GM19397 (cell line): Measurements from ENCODE around the gene BNC2.

Experiments used
- ATAC-seq: cut with Tn5 transposase; IDR thresholded peaks from one replicate; pipeline ENCODE4 v1.9.1; 2021; ENCODE audit warnings: mild to moderate bottlenecking, moderate library complexity; ENCODE audit not compliant: unreplicated experiment

The BNC2 gene

DNA sequence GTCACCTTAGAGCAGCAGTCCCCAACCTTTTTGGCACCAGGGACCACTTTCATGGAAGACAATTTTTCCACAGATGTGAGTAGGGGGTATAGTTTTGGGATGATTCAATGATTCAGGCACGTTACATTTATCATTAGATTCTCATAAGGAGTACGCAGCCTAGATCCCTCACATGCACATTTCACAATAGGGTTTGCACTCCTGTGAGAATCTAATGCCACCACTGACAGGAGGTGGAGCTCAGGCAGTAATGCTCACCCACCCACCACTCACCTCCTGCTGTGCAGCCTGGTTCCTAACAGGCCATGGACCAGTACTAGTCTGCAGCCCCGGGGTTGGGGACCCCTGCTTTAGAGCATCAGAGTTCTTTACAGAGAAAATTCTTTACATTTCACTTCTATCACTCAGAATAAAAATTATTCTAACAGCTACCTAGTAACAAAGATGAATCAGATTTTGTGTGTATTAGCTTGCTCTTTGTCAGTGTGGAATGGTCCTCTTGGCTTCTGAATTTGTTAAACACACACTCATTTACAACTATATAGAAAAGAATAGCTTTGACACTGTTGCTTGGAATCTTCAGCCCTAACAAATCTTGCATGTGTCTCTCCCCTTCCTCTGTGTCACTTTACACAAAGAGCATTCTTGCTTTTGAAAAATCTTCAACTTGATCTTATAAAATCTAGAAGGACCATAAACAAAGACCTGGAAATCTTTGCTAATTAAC, 438.6 kb downstream of the BNC2 start:
- no peak for ATAC-seq

DNA sequence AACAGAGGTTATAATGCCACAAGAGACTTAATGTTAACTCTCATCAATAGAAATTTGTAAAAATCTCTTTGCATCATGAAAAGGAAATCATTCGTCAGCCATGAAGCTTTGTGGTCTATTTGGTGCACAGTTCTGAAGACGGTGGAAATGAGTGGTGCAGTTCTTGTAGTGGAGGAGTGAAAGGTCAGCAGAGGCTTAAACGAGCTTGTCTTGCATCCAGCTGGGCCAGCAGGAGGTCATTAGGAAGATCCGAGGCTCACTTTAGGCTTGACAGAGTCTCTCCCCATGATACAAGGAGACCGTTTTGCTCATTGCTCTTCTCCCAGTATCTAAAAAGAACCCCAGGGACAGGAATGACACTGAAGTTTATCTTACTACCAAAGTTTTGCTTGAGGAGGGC, 440.8 kb downstream of the BNC2 start:
- ATAC-seq = no peak

DNA sequence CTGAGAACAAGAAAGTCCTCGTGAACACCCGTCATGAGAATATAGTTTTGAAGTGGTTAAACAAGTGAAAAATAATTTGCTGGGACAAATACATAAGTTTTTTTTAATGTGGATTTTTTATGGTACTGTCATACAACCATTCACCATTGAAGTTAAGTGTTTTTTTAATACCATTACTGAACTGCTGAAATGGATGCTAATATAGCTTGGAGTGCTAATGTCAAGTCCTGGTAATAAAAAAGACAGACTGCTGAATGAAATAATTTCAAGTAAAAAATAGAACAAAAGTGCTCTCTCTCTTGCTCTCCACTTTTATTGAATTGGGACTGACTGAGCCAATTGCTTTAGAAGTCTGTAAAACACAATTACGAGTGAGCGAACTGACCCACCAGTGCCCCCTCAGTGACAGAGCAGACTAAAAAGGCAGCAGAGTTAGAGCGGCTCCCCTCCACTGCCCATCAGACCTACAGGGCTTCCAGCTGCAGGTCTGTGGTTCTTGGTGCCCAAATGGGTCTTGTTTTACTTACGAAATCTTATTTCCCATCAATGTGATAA, 442.5 kb downstream of the BNC2 start:
- no peak for ATAC-seq

DNA sequence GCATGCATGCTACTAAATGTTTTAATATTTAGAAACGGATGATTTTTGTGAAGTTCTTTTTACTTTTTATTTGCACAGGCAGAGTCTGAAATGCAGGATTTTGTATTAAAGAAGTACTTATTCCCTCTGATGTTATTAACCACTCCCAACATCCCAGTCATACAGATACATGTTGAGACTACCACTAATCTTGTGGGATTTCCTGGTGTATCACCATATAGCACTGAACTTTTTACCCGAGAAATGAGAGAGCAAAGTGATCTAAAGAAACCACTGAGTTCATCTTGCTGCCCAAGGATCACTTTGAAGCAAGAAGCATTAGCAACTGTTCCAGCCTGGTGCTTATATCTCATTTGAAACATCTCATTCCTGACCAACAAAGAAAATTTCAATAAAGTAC, 443.8 kb downstream of the BNC2 start:
- no peak for ATAC-seq

DNA sequence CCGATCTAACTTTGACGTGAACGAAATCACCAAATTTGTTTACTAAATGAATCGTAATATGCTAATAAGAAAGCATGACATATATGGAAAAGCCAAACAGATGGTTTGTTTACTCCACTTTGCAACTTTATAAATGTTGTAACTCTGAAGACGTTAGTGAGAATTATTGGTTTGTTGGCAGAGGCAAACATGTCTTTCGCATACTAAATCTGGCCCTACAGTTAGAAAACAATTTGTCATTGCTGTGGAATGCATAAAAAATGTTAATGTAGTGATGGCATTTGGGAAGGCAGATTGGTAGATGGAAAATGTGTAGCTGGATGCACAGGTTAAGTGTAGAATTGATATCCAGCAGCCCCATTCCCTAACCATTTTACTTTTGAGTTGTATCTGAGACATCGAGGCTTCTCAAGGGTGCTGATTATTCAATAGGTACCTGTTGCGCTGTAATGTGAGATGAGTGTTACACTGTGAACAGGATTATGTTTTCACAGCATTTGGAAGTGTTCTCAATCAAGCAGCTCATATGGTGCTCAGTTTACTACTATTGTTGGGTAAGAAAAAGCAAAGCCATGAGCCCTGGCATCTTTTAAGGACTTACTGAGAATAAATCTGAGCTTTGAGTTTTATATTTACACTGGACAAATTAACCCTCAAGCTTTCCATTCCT, 444.8 kb downstream of the BNC2 start:
- ATAC-seq = no peak

DNA sequence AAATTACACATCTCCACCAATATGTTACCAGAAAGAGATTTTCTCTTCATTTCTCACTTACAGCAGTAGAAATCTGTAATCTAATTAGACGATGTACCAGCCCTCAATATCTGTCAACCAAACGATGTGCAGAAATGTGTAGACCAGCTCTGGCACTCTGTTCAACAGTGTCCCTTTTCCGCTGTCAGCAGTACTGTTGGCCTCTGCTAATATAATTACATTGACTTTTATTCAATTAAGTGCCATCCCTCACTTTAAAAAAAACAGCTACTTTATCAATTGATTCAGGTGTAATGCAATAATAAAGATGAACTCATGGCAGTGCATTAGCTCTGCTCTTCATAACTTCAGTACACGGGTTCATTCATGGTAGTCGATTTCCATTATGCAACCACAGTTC, 448.4 kb downstream of the BNC2 start:
- ATAC-seq = no peak

DNA sequence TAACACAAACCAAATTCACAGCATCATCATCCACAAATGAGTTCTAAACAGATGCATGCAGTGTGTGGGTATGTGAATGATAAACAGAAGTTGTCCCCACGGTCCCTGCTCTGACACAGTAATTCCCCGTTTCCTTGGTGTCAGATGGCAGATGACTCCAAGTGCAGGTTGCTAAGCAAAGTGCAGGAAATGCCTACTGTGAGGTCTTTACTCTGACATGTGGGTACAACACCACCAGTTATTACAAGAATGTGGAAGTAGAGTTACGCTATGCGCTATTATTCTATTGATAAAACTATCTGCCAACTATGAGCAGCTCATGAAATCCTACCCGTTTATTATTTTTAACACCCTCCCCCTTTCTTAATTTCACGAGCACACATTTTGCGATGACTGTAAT, 448.9 kb downstream of the BNC2 start:
- ATAC-seq = no peak

DNA sequence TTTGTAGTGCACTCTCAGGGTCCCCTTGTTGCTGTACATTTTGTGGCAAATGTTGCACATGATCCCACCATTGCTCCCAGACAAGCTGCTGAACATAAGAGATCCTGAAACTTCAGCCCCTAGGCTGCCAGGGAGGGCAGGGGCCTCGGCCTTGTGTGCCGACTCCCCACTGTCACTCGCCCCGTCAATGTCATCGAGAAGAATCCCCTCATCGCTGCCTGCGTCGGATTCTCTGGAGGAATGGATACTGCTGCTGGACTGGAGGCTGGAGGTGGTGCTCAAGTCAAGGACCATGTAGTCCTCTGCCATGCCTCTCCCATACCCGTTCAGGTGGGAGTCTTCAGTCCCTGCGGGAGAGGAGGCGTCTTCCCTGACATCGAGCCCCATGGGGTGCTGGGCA, 451.3 kb downstream of the BNC2 start:
- ATAC-seq = no peak

DNA sequence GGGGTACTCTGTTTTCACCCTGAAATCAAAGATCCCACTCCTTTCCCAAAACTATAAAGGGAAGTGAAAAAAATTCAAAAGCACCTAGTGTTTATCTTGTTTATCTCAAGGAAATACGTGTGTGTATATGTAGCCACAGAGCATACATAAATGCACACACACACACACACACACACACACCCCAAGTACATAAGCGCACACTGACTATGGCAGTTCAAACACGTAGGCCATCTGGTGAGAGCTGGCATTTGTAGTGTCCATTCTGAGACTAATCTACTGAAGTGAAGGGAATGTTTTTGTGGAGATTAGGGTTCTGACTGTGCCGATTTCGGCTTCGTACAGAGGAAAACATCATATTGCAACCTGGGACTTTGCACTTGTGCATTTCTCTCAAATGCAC, 451.7 kb downstream of the BNC2 start:
- ATAC-seq = no peak

DNA sequence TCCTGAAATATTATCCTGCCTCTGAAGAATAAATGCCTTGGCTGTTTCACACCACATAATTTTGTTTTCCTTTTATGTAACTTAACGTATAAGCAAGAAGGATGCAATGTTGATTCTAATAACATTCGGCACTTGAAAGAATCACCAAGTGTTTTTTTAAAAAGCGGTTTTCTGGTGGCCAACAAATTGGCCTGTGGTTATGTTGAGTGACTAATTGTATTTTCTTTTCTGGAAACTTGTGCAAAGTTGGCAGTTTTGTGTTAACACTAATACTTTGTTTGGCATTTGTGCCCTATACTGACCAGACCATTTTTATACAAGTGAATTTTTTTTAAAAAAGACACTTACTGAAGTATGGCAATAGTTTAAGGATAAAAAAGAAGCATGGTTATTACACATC, 452.7 kb downstream of the BNC2 start:
- ATAC-seq = no peak

DNA sequence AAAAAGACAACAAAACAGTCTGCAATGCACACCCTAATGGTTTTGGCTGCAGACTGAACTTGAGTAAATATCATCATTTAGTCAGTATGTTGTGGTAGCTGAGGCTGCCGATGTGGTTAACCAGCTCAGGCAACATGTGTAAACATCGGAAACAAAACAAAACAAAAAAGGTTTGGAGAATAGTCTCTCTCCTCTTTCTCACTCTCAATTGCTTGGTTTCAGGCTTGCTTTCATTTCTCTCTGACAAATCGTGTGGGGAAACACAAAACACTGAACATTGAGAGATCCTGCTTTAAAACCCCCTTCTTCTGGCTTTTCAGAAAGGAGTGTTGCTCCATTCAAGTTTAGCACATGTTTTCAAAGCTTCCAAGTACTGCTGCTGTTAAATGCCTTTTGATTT, 453.3 kb downstream of the BNC2 start:
- no peak for ATAC-seq

DNA sequence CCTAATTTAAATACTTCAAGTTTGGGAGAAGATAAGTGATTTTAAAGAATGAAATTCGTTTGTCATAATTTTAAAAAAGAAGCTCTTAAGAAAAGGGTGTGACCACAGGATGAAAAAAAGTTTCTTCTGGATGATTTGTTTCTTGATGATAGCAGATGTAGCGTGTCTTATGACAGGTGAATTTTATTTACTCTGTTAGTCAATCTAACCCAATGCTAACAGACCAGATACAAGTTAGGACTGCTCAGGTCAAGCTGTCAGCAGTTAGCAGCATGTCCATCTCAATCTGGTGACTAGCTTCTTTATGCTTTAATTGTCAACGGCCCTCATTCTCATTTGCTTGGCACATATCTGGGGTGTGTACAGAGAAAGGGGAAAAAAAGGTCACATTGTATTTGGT, 456.0 kb downstream of the BNC2 start:
- no peak for ATAC-seq

DNA sequence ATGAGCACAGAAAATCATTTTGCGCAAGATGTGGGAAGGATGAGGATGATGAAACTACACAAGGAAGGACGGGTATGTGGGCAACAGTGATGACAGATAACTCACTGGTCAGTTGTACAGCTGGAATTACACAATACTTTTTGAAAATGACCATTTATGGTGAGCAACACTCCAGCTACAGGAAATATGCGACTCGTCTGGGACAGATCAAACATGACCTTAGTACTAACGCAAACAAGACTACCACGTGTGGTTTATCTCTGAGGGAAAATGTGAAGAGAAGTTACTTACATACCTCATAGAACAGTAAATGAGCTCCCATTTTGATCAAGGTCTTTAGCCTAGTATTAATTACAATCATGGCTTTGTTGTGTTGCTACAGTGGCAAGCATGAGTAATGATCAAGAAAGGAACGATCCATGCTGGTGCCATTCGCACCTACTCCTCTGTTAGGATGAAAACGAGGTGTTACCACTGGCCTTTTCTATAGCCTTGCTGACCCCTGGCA, 456.9 kb downstream of the BNC2 start:
- no peak for ATAC-seq

DNA sequence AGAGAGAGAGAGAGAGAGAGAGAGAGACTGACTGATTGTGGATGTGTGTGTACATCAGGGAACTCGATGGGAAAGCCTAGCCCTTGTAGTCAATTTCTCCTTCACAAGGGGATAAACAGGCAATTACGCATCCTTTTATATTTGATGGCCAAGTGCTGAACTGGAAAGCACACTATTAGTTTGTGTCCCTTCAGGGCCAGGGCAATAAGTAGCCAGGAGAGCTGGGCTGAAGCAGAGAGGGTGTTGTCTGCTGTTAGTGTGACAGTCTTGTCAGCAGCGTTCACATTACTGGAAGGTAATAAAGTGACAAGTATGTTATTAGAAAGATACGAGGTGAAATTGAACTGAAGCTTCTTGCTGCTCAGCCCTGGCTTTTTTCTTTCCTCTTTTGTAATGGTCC, 457.7 kb downstream of the BNC2 start:
- ATAC-seq = no peak

DNA sequence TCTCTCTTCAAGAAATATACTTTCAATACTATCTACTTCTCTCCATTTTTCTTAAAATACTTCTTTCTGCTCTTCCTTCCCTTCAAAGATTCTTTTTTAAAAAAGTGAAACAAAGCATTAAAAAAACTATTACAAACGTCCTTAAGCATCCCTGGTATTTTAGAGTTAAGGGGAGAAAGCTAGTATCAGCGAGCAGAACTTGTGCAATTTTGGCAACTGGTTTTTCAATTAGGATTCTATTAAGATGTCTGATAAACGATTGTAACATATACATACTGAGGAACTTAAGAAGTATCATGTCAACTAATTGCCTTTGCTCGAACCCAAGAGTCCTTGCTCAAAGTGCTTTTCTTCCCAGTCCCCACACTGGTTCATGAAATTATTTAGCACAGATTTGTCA, 459.2 kb downstream of the BNC2 start:
- ATAC-seq = no peak

DNA sequence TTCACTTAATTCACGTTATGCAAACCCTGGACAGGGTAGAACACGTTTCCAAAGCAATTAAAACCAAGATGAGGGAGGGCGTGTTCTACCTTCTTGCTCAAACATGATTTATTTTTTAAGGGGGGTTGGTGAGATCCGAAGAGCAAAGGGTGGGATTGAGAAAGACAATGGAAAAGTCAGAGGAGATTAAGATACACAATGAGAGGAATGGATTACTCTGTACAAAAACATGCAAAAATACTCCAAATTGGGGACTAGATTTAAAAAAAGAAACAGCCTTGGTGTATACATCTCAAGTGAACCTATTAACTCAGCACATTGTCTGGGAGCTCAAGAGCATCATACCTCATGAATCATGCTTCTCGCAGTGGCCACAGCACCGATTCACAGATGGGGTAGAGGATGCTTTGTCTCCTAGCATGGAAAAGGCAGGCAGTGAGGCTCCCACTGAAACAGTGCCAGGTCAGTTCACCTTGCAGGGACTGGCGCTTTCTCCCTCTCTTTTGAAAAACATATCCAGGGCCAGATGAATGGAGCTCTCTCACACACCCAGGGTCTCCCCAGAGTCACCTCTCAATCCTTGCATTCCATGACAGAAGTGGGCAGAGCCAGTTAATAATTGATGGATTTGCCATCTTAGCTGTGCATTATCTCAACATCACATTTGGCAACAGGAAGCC, 459.7 kb downstream of the BNC2 start:
- no peak for ATAC-seq

DNA sequence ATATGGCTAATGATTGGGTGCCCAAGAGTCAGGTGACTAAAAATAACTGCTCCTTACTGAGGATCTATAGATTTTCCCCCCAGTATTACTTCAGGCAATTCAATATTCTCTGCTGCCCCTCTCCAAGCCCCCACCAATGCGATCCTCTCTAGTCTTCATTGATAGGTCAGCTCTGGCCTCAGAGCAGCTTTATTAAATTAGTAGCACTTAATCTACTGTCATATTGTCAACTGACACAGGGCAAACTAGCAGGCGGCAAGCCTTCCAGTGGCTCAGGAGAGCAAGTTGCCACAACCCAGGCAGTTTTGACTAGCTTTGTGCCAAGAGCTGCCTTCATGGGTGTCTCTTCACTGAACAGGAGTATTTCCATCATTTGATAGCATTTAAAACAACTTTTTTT, 462.9 kb downstream of the BNC2 start:
- no peak for ATAC-seq

DNA sequence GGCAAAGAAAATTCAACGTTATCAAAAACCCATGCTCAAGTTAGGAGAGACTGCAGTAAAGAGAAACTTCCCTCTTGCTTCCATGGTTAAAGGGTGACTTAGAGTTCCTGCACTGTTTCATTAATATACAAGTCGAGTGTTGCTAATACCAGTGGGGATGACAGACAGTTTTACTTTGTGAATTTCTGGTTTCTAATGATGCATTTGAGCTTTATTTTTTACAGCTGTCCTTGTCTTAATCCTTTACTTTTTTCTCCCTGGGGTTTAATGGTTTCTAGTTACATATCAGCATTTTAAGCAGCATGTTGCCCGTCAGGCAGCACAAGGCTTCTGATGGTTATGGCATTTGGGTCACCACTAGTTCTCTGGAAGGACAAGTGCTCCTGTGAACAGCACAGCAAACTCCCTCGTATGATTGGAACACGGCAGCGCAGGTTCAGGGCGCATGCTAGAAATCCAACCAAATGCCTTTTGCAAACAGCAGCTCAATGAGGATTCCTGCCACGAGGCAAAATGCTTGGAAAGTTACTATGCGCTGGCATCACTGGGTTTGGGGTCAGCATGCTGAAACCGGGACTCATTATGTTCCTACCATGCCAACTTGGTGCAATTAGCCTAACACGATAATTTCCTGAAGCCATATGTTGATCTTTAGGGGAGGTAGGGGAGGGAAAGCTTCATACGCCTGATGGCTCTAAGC, 463.8 kb downstream of the BNC2 start:
- no peak for ATAC-seq

DNA sequence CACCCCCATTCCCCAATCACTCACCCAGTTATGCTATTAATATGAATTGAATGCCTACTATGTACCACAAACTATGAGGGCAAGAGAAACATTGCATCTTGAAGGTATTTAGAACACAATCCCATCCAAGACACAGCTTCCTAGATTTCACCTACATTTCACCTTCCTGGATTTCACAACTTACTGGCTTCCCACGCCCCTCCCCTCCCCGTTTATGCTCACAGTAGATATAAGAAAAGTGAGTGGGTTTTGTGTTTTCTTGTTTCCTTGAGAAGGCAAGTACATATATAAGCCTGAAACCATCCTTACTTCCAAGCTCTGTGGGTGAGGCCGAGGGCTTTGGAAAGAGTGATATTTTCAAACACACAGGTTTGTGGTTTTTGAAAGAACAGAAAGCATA, 465.0 kb downstream of the BNC2 start:
- ATAC-seq = no peak

DNA sequence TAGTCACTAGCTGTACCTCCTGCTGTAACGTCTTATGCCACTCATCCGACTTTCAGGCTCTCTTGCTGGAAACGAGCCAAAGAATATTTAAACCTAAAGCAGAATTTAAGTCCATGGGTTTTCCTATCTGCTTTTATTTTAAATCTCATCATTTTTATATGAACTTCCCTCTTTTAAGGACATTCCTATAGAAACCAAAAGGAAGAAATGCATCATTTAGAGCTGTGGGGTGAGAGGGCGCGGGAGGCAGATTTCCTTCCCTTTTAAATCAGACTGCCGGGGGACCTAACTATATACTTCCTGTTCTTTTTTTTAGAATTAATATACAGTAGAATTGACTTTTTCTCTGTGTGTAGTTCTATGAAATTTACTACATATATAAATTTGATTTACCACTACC, 468.8 kb downstream of the BNC2 start:
- ATAC-seq = no peak

DNA sequence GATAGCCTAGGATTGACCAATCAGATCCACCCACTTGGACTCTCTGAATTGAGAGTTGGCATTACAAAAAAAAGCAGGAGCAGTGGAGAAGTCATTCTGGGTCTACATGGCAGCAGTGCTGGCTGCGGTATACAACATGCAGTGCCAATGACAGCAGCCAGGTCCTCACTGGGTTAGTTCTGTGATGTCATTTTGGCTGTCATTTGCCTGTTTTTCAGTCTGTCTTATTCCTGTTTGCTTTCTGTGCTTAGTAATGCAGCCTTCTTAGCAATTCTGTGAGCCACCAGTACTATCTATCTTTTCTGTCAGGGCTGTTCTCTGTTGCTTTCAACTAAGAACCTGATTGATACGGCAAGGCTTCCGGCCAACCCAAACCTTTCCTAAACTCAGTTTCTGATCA, 471.8 kb downstream of the BNC2 start:
- ATAC-seq = no peak
